Keratinocyte (primary cell): ENCODE measurements around the gene OPN5. TPM values are rescaled to one million over a fixed set of nuclear protein-coding genes. Genes with fewer than 3 reads are reported as not detected.

ENCODE experiments used
- DNase-seq: peaks from one replicate; pipeline ENCODE4 v3.0.0-alpha.2; 2011; ENCODE audit warnings: low read depth, missing footprints, low spot score
- FAIRE-seq: peaks from 2 replicates; lab custom pipeline; 2011; peaks lifted over from hg19 to GRCh38; lab: Jason Lieb, UNC
- H2AFZ ChIP-seq: 2 replicates; pipeline ENCODE4 v1.6.0; 2012; ENCODE audit warnings: low read length, control low read depth, inconsistent platforms; ENCODE audit not compliant: control insufficient read depth
- H3K27ac ChIP-seq: 2 replicates; pipeline ENCODE4 v1.5.1; 2011; ENCODE audit warnings: low read length; ENCODE audit not compliant: control insufficient read depth, insufficient read depth
- H3K27me3 ChIP-seq: 3 replicates; pipeline ENCODE4 v1.6.0; 2011; ENCODE audit warnings: low read length; ENCODE audit not compliant: control insufficient read depth, insufficient read depth; ENCODE audit errors: extremely low read depth
- H3K36me3 ChIP-seq, 2 experiments: 2 replicates in 1 of 2; 3 replicates in 1 of 2; pipeline ENCODE4 v1.5.1; 2011; ENCODE audit warnings: low read length in 2 of 2, mild to moderate bottlenecking in 1 of 2; ENCODE audit not compliant: control insufficient read depth in 2 of 2, insufficient read depth in 2 of 2; ENCODE audit errors: extremely low read depth in 1 of 2
- H3K4me1 ChIP-seq: 3 replicates; pipeline ENCODE4 v1.5.1; 2011; ENCODE audit warnings: low read length; ENCODE audit not compliant: control insufficient read depth, insufficient read depth; ENCODE audit errors: extremely low read depth
- H3K4me2 ChIP-seq: 3 replicates; pipeline ENCODE4 v1.6.0; 2011; ENCODE audit warnings: low read depth, low read length; ENCODE audit not compliant: control insufficient read depth, insufficient read depth; ENCODE audit errors: extremely low read depth
- H3K4me3 ChIP-seq, 3 experiments: fragments of 200-600 bp in 1 of 3; sonication (generic) in 1 of 3; 2 replicates in 2 of 3; 3 replicates in 1 of 3; pipeline ENCODE4 v1.5.1; 2011 to 2016; ENCODE audit warnings: low read length in 3 of 3, mild to moderate bottlenecking in 3 of 3, control low read depth in 2 of 3, inconsistent platforms in 1 of 3, low read depth in 1 of 3, mixed read lengths in 1 of 3, mixed run types in 1 of 3, moderate library complexity in 1 of 3; ENCODE audit not compliant: control insufficient read depth in 2 of 3, insufficient read depth in 2 of 3; ENCODE audit errors: extremely low read depth in 1 of 3
- H3K79me2 ChIP-seq: 2 replicates; pipeline ENCODE4 v1.6.0; 2012; ENCODE audit warnings: low read length; ENCODE audit not compliant: control insufficient read depth, insufficient read depth
- H3K9ac ChIP-seq: 3 replicates; pipeline ENCODE4 v1.6.0; 2011; ENCODE audit warnings: low read length; ENCODE audit not compliant: control insufficient read depth, insufficient read depth; ENCODE audit errors: extremely low read depth
- H3K9me1 ChIP-seq: 3 replicates; pipeline ENCODE4 v1.6.0; 2011; ENCODE audit warnings: low read length; ENCODE audit not compliant: control insufficient read depth, insufficient read depth; ENCODE audit errors: extremely low read depth
- H3K9me3 ChIP-seq: 2 replicates; pipeline ENCODE4 v1.5.1; 2012; ENCODE audit warnings: low read depth, low read length; ENCODE audit not compliant: control insufficient read depth
- H4K20me1 ChIP-seq: 3 replicates; pipeline ENCODE4 v1.6.0; 2011; ENCODE audit warnings: low read length; ENCODE audit not compliant: control insufficient read depth, insufficient read depth; ENCODE audit errors: extremely low read depth
- CTCF ChIP-seq, 3 experiments: IDR thresholded peaks in 1 of 3; conservative IDR thresholded peaks in 1 of 3; optimal IDR thresholded peaks in 1 of 3; 2 replicates in 2 of 3; 3 replicates in 1 of 3; pipeline versions ENCODE3 to v1.5.1; 2011; ENCODE audit warnings: low read length in 3 of 3, mild to moderate bottlenecking in 3 of 3, moderate library complexity in 2 of 3, control low read depth in 1 of 3, inconsistent platforms in 1 of 3; ENCODE audit not compliant: insufficient read depth in 2 of 3; ENCODE audit errors: extremely low read depth in 1 of 3
- EZH2 ChIP-seq: IDR thresholded peaks from one replicate; pipeline ENCODE4 v1.6.1; 2012; ENCODE audit warnings: inconsistent platforms, mild to moderate bottlenecking, low read length, moderate library complexity
- dilution Hi-C: fragments of 300-500 bp; cut with MboI; formaldehyde crosslinking; loops from one replicate; pipeline ENCODE4 v1.7.0; 2020; ENCODE audit warnings: low sequenced_read_pairs; ENCODE audit not compliant: extremely low pct_ligation_motif_present
- polyA plus RNA-seq, 5 experiments: library from polyadenylated mRNA; depleted of rRNA in 3 of 5; stranded (reverse) in 3 of 5; stranded (forward) in 1 of 5; unstranded in 1 of 5; fragments of >200 nt; gene quantifications; 1 replicate in 1 of 5; 2 replicates in 3 of 5; 3 replicates in 1 of 5; pipeline versions ENCODE4 v1.2.1 to v1.2.3, GENCODE V29; 2011 to 2012; ENCODE audit warnings: missing spikeins in 2 of 5, low read depth in 1 of 5, low replicate concordance in 1 of 5

OPN5 gene
- polyA plus RNA-seq, 1 donor (not counting 4 experiments of a cell fraction or from before 2014, with no cell fraction given) = not detected

- Histone ChIP-seq H3K9me3 (no peaks in the 10 kb centered on the region), H3K4me1 (peaks cover 22% of the 10 kb centered on the region), H3K27ac (peak overlapping the region; percentile 86), H3K4me3 (no peak overlapping the region), H3K79me2 (no peaks in the 10 kb centered on the region), H3K9ac (peak overlapping the region; percentile 39), H3K4me2 (peak overlapping the region; percentile 71), H2AFZ (no peak overlapping the region), H3K36me3 (no peaks in the 10 kb centered on the region), H3K9me1 (no peaks in the 10 kb centered on the region), H3K27me3 (no peaks in the 10 kb centered on the region), H4K20me1 (no peaks in the 10 kb centered on the region)
- FAIRE-seq (no peak), DNase-seq (no peak)
- dilution Hi-C loops = no loop called here
- TF ChIP-seq CTCF (optimal IDR thresholded peaks at IDR 0.05 in 1 of 3, IDR thresholded peaks at IDR 0.05 in 1 of 3, conservative IDR thresholded peaks at IDR 0.05 in 1 of 3; ENCODE audit: extremely low read depth in 1 of 3, insufficient read depth in 2 of 3, low read length in 3 of 3) (no peak), EZH2 (no peak)
These were observed 6.7 kb downstream of the OPN5 start for GRCh38 chr6:47788498-47788884.

- Histone ChIP-seq H3K4me2 (peak overlapping the region; percentile 71), H3K27me3 (no peaks in the 10 kb centered on the region), H3K9me1 (no peaks in the 10 kb centered on the region), H3K36me3 (no peaks in the 10 kb centered on the region), H3K9me3 (no peaks in the 10 kb centered on the region), H3K9ac (no peak overlapping the region), H3K27ac (peak overlapping the region; percentile 86), H2AFZ (peak overlapping the region; percentile 41), H3K4me3 (no peak overlapping the region), H3K79me2 (no peaks in the 10 kb centered on the region), H4K20me1 (no peaks in the 10 kb centered on the region), H3K4me1 (peaks cover 22% of the 10 kb centered on the region)
- TF ChIP-seq EZH2 = no peak
- TF ChIP-seq CTCF (optimal IDR thresholded peaks at IDR 0.05 in 1 of 3, IDR thresholded peaks at IDR 0.05 in 1 of 3, conservative IDR thresholded peaks at IDR 0.05 in 1 of 3; ENCODE audit: extremely low read depth in 1 of 3, insufficient read depth in 2 of 3, low read length in 3 of 3) = no peak
- FAIRE-seq (peak; percentile 92), DNase-seq (peak; percentile 15)
- dilution Hi-C loops = no loop called here
These were observed 7.7 kb downstream of the OPN5 start for GRCh38 chr6:47789553-47789952.
